GM21526 (cell line): ENCODE measurements around the gene NT5C3A.
"Not testable (repeated sequence)": the region's sequence is repeated elsewhere in the genome, so short reads cannot be mapped to it uniquely, and the experiment has no call there.

Source experiments
- ATAC-seq: cut with Tn5 transposase; IDR thresholded peaks from one replicate; pipeline ENCODE4 v1.9.1; 2021; ENCODE audit warnings: moderate library complexity; ENCODE audit not compliant: unreplicated experiment, low FRiP score

The NT5C3A gene

DNA sequence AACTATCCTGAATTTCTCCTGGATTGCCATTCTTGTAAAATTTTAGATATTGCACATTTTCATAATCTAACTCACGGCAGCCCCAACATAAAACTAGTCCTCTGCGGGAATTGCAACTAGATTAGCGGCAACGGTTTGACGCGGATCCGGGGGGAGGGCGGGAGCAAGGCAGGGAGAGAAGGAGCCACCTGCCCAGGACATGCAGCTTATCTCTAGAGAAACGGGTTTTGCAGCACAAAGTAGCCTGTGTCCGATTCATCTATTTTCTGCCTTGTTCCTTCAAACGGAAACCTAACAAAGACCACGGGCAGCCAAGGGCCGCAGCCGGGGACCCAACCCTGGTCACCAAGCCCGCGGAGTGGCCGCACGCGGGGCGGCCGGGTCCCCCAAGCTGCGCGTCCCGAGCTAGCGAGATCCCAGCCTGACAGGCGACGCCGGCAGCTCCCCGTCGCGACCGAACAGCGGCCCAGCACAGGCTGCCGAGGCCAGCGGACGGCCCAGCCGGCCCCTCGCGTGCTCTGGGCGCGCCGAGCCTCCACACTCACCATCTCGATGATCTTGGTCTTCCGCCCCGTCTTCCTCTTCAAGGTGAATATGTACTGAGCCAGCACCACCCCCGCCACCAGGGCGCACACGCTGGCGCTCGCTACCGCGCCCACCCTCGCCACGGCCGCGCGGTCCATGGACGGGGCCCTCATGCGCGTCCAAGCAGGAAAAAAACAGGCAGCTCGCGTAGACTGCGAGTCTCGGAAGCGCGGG lies at the start of gene NT5C3A:
Gene NT5C3A (minus strand): TSS at position 754 of the 759 bp plus-strand sequence. CDS start 71 bp downstream, at position 683.
- ATAC-seq = peak; percentile 47

DNA sequence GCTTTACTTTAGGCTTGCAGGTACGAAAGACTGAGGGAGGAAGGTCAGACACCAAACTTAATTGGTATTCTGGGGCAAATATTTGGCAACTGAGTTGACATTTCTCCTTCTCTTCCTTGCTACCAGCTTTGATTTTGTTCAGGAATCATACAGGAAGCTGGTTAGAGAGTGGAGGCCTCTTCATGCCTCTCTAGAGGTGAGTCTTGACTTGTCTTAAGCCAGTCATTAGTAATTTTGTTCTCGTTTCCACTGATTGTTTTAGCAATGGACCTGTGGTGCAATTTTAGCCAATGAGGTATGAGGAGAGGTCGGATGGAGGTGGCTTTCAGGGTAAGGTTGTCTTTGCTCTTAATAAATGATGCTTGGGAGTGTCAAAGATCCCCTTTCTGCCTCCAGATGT lies 49.0 kb upstream of the NT5C3A start:
- ATAC-seq = no peak

GRCh38 chr7:33109758-33110238 lies 47.2 kb upstream of the NT5C3A start:
- ATAC-seq = no peak

DNA sequence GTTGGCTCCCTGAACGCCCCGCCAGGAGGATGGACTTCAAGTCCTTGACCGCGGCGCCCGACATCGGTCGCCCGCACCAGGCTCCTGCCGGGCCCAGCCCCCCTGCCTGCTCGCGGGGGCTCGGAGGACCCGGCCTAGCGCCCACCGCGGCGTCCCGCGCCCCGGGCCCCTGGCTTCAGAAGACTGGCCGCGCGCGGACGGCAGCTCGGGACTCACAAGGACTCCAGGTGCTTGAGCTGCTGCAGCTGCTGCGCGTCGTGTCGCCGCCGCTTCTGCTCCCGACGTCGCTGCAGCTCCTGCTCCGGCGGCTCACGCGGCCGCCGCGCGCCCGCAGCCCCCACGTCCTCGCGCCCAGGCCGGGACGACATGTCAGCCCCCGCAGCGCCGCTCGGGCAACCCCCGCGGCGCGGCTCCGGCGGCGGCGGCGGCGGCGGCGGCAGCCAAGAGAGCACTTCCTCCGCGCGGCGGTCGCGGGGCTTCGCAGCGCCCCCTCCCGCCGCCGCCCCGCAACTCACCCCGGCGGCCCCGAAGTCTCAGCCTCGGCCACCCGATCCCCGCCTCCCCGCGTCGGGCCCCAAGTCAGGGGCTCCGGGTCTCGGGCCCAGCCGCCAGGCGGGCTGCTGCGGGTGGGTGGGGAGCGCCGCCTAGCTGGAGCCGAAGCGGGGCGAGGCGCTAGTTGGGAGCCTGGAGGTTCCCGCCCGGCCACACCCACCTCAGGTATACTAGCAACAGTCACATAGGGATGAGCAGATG lies 46.6 kb upstream of the NT5C3A start, which contains the start of gene RP9:
Gene RP9 (minus strand): TSS at position 400 of the 753 bp plus-strand sequence. CDS start 32 bp downstream, at position 368.
- ATAC-seq = peak; percentile 89

- ATAC-seq = peak; percentile 20
These were observed 46.0 kb upstream of the NT5C3A start for GRCh38 chr7:33108554-33109004.

DNA sequence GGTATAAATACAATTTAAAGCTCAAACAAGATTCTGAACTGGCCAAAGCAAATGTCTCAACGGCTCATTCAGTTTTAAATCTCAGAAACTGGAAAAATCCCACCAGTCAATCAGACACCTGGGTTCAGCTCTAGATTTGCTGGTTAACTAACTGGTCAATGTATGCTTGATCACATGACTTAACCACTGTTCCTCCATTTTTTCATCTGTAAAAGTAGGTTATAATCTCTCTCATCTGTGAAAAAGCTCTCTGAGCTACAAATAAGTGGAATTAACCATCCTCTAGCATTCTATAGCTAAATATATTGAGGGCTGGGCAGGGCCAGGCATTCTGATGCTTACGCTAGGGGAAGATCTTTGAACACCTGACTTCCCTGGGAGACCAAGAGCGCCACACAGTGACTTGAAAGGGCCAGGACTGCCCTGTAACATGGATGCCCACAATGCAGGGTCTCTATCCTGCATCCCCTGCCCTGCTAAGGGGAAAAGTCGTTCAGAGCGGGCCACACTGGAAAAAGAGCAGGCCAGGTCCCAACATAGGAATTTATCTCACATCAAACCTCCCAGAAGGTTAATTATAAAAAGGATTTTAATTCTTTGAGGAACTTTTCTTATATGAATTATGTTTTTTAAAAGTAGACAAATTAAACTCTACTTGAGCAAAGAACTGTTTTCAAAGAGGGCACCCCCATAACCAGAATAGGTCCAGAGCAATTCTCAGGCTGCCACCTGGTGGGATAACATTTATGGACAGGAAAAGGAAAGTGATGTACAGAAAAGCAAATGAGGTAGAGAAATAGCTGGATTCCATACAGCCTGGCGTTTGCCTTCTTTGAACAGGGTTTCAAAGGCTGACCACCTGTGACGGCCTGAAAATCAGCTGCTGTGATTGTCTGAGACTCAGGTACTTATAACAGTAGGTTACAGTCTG lies 44.8 kb upstream of the NT5C3A start:
- ATAC-seq = peak; percentile 44

GRCh38 chr7:33101906-33102305 lies 39.3 kb upstream of the NT5C3A start:
- no peak for ATAC-seq

DNA sequence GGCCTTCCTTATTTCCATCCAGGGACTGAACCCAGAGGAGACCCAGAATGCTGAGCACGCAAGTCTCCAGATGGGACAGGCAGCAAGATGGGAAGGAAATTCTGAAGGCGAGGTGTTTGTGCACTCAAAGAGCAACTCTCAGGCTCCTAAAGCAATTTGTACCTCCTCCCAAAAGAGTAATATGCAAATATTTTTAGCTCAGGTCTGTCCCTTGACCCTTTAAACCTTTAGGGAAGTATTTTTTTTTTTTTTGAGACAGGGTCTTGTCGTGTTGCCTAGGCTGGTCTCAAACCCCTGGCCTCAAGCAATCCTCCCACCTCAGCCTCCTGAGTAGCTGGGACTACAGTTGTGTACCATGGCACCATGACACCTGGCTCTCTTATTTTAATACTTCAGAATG lies 38.2 kb upstream of the NT5C3A start:
- no peak for ATAC-seq

DNA sequence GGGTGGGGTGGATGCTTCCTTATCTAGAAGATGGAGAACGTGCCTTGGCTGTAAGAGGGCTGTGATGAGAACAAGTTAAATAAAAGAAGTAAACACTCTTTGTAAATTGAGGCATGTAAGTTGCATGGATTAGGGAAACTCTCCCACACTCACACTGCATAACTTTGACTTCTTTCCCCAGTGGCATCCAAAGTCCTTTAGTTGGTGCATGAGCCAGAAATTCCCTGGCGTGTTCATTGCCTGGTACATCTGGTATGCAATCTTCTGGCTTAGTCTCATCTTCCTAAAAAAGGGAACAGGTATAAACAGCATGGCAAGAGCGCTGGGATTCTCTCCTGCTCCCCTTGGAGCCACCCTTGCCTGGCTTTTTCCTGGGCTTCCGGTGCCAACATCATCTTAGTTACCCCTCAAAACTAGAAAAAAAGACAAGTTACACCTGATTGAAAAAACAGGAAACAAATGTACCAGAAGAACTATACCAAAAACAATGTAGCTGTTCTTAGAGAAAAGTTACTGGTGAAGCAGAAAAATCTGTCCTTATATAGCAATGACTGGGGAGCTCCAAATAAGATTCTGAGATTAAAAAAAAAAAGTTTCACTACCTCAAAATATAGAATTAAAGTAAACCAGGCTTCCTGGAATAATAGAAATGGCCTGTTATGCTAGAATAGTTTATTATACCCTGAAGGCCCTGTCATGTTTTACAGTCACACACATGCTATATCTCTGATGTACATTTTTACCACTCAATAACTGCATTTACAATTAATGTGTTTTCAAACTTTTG lies 36.8 kb upstream of the NT5C3A start:
- ATAC-seq = no peak

GRCh38 chr7:33094745-33095275 lies 32.2 kb upstream of the NT5C3A start:
- not testable (repeated sequence) for ATAC-seq

GRCh38 chr7:33093266-33093665 lies 30.7 kb upstream of the NT5C3A start:
- no peak for ATAC-seq

DNA sequence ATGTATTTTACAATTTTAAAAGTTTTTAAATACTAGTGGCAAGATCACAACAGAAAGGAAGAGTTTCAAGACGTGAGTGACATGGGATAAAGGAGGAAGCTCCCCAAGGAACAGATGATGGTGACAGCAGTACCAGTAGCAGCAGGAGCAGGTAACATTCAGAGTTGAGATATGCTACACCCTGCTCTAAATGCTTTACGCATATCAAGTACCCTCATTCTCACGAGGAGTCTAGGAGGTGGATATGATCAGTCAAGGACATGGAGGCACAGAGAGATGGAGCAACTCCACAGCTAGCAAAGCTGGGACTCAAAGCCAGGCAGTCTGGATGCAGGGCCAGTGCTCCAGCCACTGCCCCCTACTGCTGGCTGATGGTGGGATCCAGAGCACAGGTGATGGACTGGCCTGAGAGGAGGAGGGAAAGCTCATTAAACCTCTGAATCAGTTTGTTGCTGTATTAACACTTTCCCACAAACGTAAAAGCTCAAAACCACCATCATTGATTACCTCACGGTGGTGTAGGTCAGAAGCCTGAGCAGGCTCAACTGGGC lies 29.1 kb upstream of the NT5C3A start:
- ATAC-seq = no peak

DNA sequence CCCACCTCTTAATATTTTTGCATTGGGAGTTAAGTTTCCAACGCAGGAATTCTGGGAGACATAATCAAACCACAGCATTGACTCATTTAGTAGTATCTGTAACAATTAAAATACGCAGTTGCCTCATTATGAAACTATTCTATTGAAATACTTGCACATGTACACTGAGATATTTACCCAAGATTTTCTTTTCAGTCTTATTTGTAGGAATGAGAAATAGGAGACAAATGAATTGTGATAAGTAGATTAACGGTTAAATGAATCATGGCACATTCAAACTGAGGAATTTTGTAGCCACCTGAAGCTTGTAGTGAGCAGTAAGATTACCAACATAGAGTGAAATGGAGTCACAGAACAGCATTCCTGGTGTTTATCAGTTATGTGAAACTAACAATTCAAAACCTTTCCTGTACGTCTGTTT lies 28.5 kb upstream of the NT5C3A start:
- ATAC-seq = no peak

DNA sequence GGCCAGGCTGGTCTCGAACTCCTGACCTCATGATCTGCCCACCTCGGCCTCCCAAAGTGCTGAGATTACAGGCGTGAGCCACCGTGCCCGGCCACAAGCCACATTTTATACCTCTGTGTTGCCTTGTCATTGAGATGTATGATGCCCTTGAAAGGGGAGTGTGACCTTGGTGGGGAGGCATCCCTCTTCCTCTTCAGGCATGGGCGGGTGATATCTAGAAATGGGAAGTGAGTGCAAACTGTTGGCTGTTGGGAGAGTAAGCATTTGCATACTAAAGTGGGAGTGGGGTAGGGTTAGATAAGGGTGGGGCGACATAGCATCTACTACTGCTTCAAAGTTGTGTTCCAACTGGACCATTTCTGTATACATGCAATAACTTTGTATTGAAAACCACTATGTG lies 26.6 kb upstream of the NT5C3A start:
- ATAC-seq = no peak

- no peak for ATAC-seq
These were observed 25.3 kb upstream of the NT5C3A start for GRCh38 chr7:33087858-33088257.

GRCh38 chr7:33087356-33087755 lies 24.8 kb upstream of the NT5C3A start:
- ATAC-seq = no peak

DNA sequence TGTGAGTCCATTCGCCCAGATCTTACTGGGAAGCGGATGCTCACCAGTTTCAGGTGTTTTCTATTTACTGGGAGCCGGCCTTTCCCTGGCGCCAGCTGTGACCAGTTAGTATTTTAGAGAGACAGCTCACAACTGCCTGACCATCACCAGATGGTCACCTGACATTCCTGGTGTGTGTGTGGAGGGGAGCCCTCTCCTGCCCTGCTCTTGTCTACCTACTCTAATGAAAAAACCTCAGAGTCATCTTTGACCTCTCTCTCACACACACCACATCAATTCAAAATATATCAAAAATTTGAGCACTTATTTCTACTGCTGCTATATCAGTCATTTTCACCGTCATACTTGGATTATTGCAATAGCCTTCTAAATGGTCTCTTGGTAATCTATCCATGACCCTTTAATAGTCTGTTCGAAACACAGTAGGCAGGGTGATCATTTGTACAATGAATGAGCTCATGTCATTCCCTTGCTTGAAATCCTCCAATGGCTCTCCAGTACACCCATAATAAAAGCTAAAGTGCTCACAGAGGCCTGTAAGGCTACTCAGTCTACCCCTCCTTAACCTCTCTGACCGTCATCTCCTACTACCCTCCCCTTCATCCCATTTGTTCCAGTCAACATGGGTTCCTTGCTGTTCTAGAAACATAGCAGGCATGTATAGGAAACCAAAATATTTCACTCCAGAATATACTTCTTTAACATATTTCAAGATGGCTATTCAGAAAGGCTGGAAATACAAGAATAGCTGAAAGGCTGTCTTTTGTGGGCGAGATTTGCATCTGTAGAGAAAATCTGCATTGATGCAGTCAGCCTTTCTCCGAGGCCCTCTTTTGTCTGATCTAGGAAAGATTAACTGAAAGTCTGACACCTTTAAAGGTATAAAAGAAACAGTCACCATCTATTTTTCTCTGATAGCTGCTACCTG lies 17.5 kb upstream of the NT5C3A start:
- ATAC-seq = no peak

GRCh38 chr7:33079096-33079495 lies 16.5 kb upstream of the NT5C3A start:
- no peak for ATAC-seq
